ENCODE measurements around the gene C21orf58.
A peak's percentile ranks its signal among the peaks of the same experiment; 100 is the strongest.

Gene C21orf58

DNA sequence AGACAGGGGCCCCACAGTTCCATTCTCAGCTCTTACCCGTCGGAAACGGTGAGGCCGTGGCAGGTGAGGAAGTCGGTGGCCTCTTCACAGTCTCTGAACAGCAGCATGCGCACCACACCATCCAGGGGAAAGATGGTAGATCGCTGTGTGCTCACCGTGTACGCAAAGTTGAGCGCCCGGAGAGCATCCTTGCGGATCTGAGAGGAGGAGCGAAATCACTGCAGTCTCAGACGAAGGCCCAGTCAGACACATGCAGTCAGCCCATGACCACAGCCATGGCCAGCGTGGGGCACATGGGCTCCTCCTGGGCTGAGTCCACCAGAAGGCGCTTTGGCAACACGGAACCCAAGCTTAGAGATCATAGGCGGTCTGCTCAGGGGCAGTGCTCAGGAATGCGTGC lies 56.7 kb downstream of the C21orf58 start:
- ChIA-PET CTCF (no interaction called here), POLR2A (ENCODE audit: low non-redundant PET) (no interaction called here)
- DNase-seq (ENCODE audit: low spot score): no peak
- TF ChIP-seq, protein P1, sequence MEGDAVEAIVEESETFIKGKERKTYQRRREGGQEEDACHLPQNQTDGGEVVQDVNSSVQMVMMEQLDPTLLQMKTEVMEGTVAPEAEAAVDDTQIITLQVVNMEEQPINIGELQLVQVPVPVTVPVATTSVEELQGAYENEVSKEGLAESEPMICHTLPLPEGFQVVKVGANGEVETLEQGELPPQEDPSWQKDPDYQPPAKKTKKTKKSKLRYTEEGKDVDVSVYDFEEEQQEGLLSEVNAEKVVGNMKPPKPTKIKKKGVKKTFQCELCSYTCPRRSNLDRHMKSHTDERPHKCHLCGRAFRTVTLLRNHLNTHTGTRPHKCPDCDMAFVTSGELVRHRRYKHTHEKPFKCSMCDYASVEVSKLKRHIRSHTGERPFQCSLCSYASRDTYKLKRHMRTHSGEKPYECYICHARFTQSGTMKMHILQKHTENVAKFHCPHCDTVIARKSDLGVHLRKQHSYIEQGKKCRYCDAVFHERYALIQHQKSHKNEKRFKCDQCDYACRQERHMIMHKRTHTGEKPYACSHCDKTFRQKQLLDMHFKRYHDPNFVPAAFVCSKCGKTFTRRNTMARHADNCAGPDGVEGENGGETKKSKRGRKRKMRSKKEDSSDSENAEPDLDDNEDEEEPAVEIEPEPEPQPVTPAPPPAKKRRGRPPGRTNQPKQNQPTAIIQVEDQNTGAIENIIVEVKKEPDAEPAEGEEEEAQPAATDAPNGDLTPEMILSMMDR (conservative IDR thresholded peaks at IDR 0.05; ENCODE audit: low read depth): no peak
- no peak overlapping the region; the same call in 1 of the 2 replicates for H3K27ac ChIP-seq

DNA sequence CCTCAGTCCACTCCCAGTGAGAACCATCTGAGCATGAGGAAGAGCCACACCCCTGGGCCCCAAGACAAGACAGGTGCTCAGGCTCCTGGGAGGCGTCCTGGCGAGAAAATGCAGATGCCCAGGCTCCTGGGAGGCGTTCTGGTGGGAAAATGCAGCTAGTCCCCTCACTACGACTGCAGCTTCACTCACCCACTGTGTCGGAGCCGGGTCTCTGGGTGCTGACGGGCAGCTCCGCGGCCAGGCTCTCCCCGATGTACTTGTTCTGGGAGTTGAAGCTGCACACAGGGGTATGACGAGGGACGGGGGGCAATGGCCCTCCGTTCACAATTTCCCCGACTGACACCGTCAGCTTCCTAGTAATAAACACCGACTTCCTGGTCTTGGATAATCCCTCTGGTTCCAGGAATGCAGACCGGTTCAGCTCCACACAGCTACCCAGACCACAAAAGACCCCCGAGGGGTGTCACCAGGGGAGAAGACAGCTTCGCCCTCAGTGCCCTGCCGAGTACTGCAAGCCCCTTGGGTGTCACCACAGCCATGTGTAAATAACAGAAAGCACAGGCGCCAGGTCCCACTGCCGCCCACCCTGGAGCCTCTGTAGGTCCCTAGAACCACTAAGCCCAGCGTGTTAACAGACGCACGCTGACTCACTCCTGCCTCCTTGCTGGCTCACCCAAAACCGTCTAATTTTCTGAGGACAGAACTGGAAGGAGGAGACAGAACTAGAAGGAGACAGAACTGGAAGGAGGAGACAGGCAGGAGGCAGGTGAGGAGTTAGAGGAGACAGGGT lies 57.7 kb downstream of the C21orf58 start:
- ChIA-PET POLR2A (ENCODE audit: low non-redundant PET) (no interaction called here), CTCF (interaction anchor here (0.7 kb wide), 1 partner anchor 293 kb away, joined by 3 read pairs; no protein-coding TSS in a partner anchor)
- TF ChIP-seq, protein P1 (conservative IDR thresholded peaks at IDR 0.05; ENCODE audit: low read depth): no peak
- no peak for DNase-seq (ENCODE audit: low spot score)
- H3K27ac ChIP-seq: peak overlapping the region; percentile 34

DNA sequence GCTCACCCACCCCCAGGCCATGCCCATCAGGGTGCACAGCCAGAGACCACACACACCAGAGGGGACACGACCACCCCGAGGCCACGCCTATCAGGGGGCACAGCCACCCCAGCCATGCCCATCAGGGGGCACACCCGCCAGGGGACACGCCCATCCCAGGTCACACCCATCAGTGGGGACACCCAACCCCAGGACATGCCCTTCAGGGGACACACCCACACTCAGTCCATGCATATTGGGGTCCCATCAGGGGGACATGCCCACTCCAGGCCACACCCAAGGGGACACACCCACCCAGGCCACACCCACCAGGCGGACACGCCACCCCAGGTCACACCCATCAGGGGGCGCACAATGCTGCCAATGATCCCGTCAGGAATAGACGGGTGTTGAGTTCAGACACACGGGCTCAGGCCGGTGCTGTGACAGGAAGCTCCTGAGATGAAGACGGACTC lies 59.0 kb downstream of the C21orf58 start:
- CTCF ChIA-PET: no interaction called here
- POLR2A ChIA-PET (ENCODE audit: low non-redundant PET): no interaction called here
- TF ChIP-seq, protein P1 (conservative IDR thresholded peaks at IDR 0.05; ENCODE audit: low read depth): no peak
- H3K27ac ChIP-seq: peak overlapping the region; percentile 34
- no peak for DNase-seq (ENCODE audit: low spot score)

DNA sequence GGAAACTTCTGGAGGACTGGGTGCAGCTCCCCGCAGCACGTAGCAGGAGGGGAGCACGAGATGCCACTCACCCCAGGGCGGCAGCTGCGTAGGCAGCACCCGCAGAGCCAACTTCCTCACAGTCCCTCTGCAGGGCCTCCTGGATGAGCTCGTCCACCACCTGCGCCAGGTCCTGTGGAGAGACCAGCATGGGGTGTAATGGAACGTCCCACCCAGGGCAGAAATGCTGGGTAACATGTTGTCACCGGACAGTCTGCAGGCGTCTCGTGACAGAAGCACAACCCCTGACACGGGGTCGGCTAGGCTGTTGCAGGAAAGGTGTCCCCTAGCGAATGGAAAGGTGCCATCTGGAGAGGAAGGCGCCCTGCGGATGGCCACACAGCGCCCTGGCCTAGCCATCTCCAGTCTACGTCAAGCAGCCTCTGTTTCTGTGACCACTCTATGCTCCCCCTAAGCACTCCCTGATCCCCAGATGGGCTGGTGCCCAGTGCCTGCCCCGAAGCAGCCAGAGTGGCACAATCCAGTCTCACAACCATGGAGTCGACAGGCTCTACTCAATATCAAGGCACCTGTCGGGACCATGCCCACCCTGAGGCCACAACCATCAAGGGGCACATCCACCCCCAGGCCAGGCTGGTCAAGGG lies 59.5 kb downstream of the C21orf58 start:
- CTCF ChIA-PET: interaction anchor here (0.9 kb wide), 1 partner anchor 11 kb away, joined by 3 read pairs; no protein-coding TSS in a partner anchor
- no peak for DNase-seq (ENCODE audit: low spot score)

DNA sequence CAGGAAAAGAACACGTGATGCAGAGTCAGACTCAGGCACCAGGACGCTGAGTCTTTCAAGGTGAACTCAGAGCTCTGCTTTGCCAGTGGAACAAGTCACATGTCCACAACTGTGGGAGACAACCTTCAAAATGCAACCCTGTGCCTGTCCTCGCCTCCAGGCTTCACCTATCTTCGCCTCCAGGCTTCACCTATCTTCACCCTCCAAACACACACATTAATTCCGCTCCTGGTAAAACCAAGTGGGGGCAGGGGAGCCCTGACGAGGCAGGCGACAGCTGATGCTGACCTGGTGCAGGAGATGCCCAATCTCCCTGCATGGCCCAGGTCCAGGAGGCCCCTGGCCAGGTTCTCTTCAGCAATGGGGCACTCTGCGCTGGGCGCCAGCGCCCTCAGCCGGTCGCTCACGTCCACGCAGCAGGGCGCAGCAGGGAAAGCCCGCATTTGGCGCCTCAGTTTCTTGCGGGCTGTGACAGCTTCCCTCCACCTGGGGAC lies 67.1 kb downstream of the C21orf58 start:
- DNase-seq (ENCODE audit: low spot score): no peak
- TF ChIP-seq, protein P1 (conservative IDR thresholded peaks at IDR 0.05; ENCODE audit: low read depth): no peak
- ChIA-PET CTCF (no interaction called here), POLR2A (ENCODE audit: low non-redundant PET) (no interaction called here)
- H3K27ac ChIP-seq: peak overlapping the region; percentile 3; the same call in 1 of the 2 replicates

More for the DNA sequence above, 59.5 kb downstream of the C21orf58 start:
- peak overlapping the region; percentile 34 for H3K27ac ChIP-seq
- TF ChIP-seq, protein P1 (conservative IDR thresholded peaks at IDR 0.05; ENCODE audit: low read depth): no peak
- POLR2A ChIA-PET (ENCODE audit: low non-redundant PET): no interaction called here

DNA sequence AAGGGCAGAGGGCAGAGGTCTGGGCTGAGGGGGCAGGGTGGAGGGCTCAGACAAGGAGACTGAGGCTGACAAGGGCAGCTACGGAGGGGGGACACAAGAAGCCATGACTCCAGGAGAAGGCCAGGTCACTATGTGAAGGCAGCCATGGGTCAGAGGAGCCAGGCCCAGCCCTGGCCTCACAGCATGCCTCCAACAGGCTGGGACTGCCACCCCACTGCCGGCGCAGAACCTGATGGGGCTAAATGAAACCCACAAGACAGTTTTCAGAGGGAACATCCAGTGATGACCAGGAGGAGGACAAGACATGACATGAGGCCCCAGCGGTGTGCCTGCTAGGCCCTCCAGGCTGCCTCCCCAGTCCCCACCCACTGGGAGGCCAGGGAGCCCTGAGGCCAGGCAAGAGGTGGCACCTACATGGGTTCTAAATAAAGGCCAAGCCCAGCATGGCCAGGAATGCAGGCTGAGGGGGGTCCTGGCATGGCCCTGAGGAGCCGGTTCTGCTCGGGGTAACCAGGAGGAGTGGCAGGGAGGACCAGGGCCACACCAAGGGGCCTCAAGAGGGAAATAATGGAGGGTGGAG lies 67.8 kb downstream of the C21orf58 start:
- H3K27ac ChIP-seq: peak overlapping the region; percentile 3; the same call in 1 of the 2 replicates
- ChIA-PET POLR2A (ENCODE audit: low non-redundant PET) (no interaction called here), CTCF (interaction anchor here (0.6 kb wide), 1 partner anchor 112 kb away, joined by 4 read pairs; no protein-coding TSS in a partner anchor)
- no peak for DNase-seq (ENCODE audit: low spot score)
- TF ChIP-seq, protein P1 (conservative IDR thresholded peaks at IDR 0.05; ENCODE audit: low read depth): no peak

Data from RWPE1 (cell line).